ENCODE results near the gene CTAG1A.
"Not testable (repeated sequence)": the region's sequence is repeated elsewhere in the genome, so short reads cannot be mapped to it uniquely, and the experiment has no call there.

CTAG1A gene

GRCh38 chrX:154620767-154621414 is 36.0 kb downstream of the CTAG1A start:
- DNase-seq = not testable (repeated sequence)

DNA sequence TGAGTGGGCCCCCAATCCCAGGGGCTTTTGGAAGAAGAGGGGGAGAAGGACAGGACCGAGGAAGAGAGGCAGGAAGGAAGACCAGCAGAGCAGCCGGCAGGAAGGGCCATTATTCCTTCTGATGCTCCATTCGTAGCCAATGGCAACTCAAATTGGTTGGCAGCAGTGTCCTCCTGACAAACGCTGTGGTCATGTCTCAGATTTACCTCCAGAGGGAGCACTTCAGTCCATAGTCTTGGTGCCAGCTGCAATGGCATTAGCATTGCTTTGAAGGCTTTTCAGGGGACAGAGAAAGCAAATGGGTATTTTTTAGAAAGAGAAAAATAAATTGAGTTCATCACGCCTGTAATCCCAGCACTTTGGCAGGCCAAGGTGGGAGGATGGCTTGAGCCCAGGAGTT is 44.0 kb downstream of the CTAG1A start:
- not testable (repeated sequence) for DNase-seq

GRCh38 chrX:154630949-154631348 is 46.0 kb downstream of the CTAG1A start:
- not testable (repeated sequence) for DNase-seq

GRCh38 chrX:154633661-154634060 is 48.7 kb downstream of the CTAG1A start:
- not testable (repeated sequence) for DNase-seq

All from NCI-H146 (cell line).